ENCODE results near the gene GPI.

The GPI gene

GRCh38 chr19:34317311-34317927 is 47.6 kb upstream of the GPI start:
- TF ChIP-seq ARNTL (CRISPR knock-in tag; IDR thresholded peaks at IDR 0.05; ENCODE audit: borderline replicate concordance, low read depth) = no peak
- no peak for TF ChIP-seq BACH2 (CRISPR knock-in tag; IDR thresholded peaks at IDR 0.05; ENCODE audit: borderline replicate concordance)
- TF ChIP-seq ZFP30 (CRISPR knock-in tag; IDR thresholded peaks at IDR 0.05) = no peak
- no peak for TF ChIP-seq OSR1 (CRISPR knock-in tag; IDR thresholded peaks at IDR 0.05)
- no peak for TF ChIP-seq RARB (CRISPR knock-in tag; IDR thresholded peaks at IDR 0.05)
- no peak for TF ChIP-seq PPARA (CRISPR knock-in tag; IDR thresholded peaks at IDR 0.05; ENCODE audit: borderline replicate concordance)
- TF ChIP-seq ISL1 (CRISPR knock-in tag; IDR thresholded peaks at IDR 0.05) = no peak
- TF ChIP-seq, protein P1, sequence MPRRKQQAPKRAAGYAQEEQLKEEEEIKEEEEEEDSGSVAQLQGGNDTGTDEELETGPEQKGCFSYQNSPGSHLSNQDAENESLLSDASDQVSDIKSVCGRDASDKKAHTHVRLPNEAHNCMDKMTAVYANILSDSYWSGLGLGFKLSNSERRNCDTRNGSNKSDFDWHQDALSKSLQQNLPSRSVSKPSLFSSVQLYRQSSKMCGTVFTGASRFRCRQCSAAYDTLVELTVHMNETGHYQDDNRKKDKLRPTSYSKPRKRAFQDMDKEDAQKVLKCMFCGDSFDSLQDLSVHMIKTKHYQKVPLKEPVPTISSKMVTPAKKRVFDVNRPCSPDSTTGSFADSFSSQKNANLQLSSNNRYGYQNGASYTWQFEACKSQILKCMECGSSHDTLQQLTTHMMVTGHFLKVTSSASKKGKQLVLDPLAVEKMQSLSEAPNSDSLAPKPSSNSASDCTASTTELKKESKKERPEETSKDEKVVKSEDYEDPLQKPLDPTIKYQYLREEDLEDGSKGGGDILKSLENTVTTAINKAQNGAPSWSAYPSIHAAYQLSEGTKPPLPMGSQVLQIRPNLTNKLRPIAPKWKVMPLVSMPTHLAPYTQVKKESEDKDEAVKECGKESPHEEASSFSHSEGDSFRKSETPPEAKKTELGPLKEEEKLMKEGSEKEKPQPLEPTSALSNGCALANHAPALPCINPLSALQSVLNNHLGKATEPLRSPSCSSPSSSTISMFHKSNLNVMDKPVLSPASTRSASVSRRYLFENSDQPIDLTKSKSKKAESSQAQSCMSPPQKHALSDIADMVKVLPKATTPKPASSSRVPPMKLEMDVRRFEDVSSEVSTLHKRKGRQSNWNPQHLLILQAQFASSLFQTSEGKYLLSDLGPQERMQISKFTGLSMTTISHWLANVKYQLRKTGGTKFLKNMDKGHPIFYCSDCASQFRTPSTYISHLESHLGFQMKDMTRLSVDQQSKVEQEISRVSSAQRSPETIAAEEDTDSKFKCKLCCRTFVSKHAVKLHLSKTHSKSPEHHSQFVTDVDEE (CRISPR knock-in tag; IDR thresholded peaks at IDR 0.05) = no peak
- TF ChIP-seq GLIS3 (CRISPR knock-in tag; IDR thresholded peaks at IDR 0.05) = no peak
- TF ChIP-seq ZNF70 (CRISPR knock-in tag; IDR thresholded peaks at IDR 0.05) = no peak
- no peak for TF ChIP-seq SNAI2 (CRISPR knock-in tag; IDR thresholded peaks at IDR 0.05)
- TF ChIP-seq ESRRG (CRISPR knock-in tag; IDR thresholded peaks at IDR 0.05) = no peak
- TF ChIP-seq, protein P2, sequence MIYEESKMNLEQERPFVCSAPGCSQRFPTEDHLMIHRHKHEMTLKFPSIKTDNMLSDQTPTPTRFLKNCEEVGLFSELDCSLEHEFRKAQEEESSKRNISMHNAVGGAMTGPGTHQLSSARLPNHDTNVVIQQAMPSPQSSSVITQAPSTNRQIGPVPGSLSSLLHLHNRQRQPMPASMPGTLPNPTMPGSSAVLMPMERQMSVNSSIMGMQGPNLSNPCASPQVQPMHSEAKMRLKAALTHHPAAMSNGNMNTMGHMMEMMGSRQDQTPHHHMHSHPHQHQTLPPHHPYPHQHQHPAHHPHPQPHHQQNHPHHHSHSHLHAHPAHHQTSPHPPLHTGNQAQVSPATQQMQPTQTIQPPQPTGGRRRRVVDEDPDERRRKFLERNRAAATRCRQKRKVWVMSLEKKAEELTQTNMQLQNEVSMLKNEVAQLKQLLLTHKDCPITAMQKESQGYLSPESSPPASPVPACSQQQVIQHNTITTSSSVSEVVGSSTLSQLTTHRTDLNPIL (CRISPR knock-in tag; IDR thresholded peaks at IDR 0.05; ENCODE audit: low read depth) = no peak
- no peak for TF ChIP-seq ZNF8 (CRISPR knock-in tag; IDR thresholded peaks at IDR 0.05)
- no peak for TF ChIP-seq ZC3H10 (CRISPR knock-in tag; IDR thresholded peaks at IDR 0.05)
- ATAC-seq = no peak; the same call in 1 of the 3 replicates

DNA sequence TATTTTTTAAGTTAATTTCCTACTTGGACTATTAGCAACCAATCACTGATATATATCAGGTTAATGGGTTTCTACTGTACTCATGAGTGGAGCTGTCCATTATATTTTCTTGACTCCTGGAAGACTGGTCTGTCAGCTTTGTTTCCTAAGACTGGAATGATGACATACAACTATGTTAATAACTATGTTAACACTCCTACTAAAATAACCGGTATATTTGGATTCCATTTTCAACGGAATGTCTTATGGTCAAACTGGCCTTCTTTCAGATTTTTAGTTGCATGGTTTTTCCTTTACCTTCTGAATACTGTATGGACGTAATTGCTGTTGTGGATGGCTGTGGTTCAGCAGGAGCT is 45.8 kb upstream of the GPI start:
- TF ChIP-seq TOX (CRISPR knock-in tag; IDR thresholded peaks at IDR 0.05; ENCODE audit: borderline replicate concordance) (no peak), CSDC2 (CRISPR knock-in tag; IDR thresholded peaks at IDR 0.05) (no peak), PPARA (CRISPR knock-in tag; IDR thresholded peaks at IDR 0.05; ENCODE audit: borderline replicate concordance) (no peak), POU6F1 (CRISPR knock-in tag; IDR thresholded peaks at IDR 0.05; ENCODE audit: borderline replicate concordance, low read depth) (no peak), ZC3H10 (CRISPR knock-in tag; IDR thresholded peaks at IDR 0.05) (no peak), TCF4 (CRISPR knock-in tag; IDR thresholded peaks at IDR 0.05; ENCODE audit: borderline replicate concordance) (no peak), ZNF70 (CRISPR knock-in tag; IDR thresholded peaks at IDR 0.05) (no peak), ZNF565 (CRISPR knock-in tag; conservative IDR thresholded peaks at IDR 0.05; ENCODE audit: low read depth) (no peak), ZFP3 (CRISPR knock-in tag; IDR thresholded peaks at IDR 0.05) (no peak), OSR1 (CRISPR knock-in tag; IDR thresholded peaks at IDR 0.05) (no peak), ZNF8 (CRISPR knock-in tag; IDR thresholded peaks at IDR 0.05) (no peak), SNAI2 (CRISPR knock-in tag; IDR thresholded peaks at IDR 0.05) (no peak), RARB (CRISPR knock-in tag; IDR thresholded peaks at IDR 0.05) (no peak)
- TF ChIP-seq, protein P3, sequence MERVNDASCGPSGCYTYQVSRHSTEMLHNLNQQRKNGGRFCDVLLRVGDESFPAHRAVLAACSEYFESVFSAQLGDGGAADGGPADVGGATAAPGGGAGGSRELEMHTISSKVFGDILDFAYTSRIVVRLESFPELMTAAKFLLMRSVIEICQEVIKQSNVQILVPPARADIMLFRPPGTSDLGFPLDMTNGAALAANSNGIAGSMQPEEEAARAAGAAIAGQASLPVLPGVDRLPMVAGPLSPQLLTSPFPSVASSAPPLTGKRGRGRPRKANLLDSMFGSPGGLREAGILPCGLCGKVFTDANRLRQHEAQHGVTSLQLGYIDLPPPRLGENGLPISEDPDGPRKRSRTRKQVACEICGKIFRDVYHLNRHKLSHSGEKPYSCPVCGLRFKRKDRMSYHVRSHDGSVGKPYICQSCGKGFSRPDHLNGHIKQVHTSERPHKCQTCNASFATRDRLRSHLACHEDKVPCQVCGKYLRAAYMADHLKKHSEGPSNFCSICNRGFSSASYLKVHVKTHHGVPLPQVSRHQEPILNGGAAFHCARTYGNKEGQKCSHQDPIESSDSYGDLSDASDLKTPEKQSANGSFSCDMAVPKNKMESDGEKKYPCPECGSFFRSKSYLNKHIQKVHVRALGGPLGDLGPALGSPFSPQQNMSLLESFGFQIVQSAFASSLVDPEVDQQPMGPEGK (CRISPR knock-in tag; IDR thresholded peaks at IDR 0.05; ENCODE audit: borderline replicate concordance) = no peak
- TF ChIP-seq, protein P2 (CRISPR knock-in tag; IDR thresholded peaks at IDR 0.05; ENCODE audit: low read depth) = no peak
- TF ChIP-seq, protein P1 (CRISPR knock-in tag; IDR thresholded peaks at IDR 0.05) = no peak
- ATAC-seq = no peak

Measured in SK-N-SH treated with all-trans-retinoic acid at 6 μM for 48 hours (cell line).